Measurements from ENCODE around the gene FEN1.

The FEN1 gene

GRCh38 chr11:61817471-61818202 lies 24.9 kb downstream of the FEN1 start:
- Histone ChIP-seq H4K8ac (ENCODE audit: low read depth, low read length) (no peak overlapping the region), H2AK5ac (ENCODE audit: low read length) (no peak overlapping the region), H3K9ac (ENCODE audit: low read length) (peak overlapping the region; percentile 92), H3K4ac (ENCODE audit: low read depth, low read length) (peak overlapping the region; percentile 59), H2BK120ac (ENCODE audit: low read depth, low read length) (no peak overlapping the region), H3K23ac (ENCODE audit: low read length) (peak overlapping the region; percentile 82), H3K4me3 (ENCODE audit: low read length) (peak overlapping the region; percentile 64), H3K36me3 (ENCODE audit: control insufficient read depth, insufficient read depth, low read length) (peaks cover 3% of the 10 kb centered on the region), H2BK5ac (ENCODE audit: low read length) (no peak overlapping the region), H4K5ac (ENCODE audit: low read length) (no peak overlapping the region), H3K4me1 (ENCODE audit: control insufficient read depth, low read depth, low read length) (peaks cover 5% of the 10 kb centered on the region), H2BK15ac (replicated peaks; ENCODE audit: low read depth) (no peak overlapping the region), H3K79me2 (ENCODE audit: control insufficient read depth, insufficient read depth, low read length) (peaks cover 23% of the 10 kb centered on the region), H3K27ac (ENCODE audit: low read depth, low read length) (peak overlapping the region; percentile 85), H3K4me2 (ENCODE audit: low read length) (peak overlapping the region; percentile 81), H3K18ac (ENCODE audit: low read length) (peak overlapping the region; percentile 88), H3K79me1 (ENCODE audit: low read length) (peaks cover 10% of the 10 kb centered on the region), H3K27me3 (ENCODE audit: insufficient read depth, low read length, poor library complexity) (no peaks in the 10 kb centered on the region), H3K56ac (ENCODE audit: low read length) (peak overlapping the region; percentile 97)
- DNase-seq = peak; percentile 53
- whole genome bisulfite sequencing (ENCODE audit: extremely low coverage, insufficient coverage, low lambda C conversion rate) = no CpG with 5 or more reads among the region's 6 CpGs

GRCh38 chr11:61820174-61820573 lies 27.5 kb downstream of the FEN1 start:
- Histone ChIP-seq H3K9ac (ENCODE audit: low read length) (no peak overlapping the region), H2AK5ac (ENCODE audit: low read length) (no peak overlapping the region), H3K18ac (ENCODE audit: low read length) (no peak overlapping the region), H2BK15ac (replicated peaks; ENCODE audit: low read depth) (no peak overlapping the region), H3K4ac (ENCODE audit: low read depth, low read length) (no peak overlapping the region), H3K79me2 (ENCODE audit: control insufficient read depth, insufficient read depth, low read length) (peaks cover 20% of the 10 kb centered on the region), H2BK120ac (ENCODE audit: low read depth, low read length) (no peak overlapping the region), H3K23ac (ENCODE audit: low read length) (no peak overlapping the region), H3K36me3 (ENCODE audit: control insufficient read depth, insufficient read depth, low read length) (no peaks in the 10 kb centered on the region), H3K27me3 (ENCODE audit: insufficient read depth, low read length, poor library complexity) (no peaks in the 10 kb centered on the region), H2BK5ac (ENCODE audit: low read length) (no peak overlapping the region), H3K4me2 (ENCODE audit: low read length) (no peak overlapping the region), H3K4me1 (ENCODE audit: control insufficient read depth, low read depth, low read length) (no peaks in the 10 kb centered on the region), H3K56ac (ENCODE audit: low read length) (no peak overlapping the region), H4K8ac (ENCODE audit: low read depth, low read length) (no peak overlapping the region), H3K4me3 (ENCODE audit: low read length) (no peak overlapping the region), H4K5ac (ENCODE audit: low read length) (no peak overlapping the region), H3K79me1 (ENCODE audit: low read length) (peaks cover 2% of the 10 kb centered on the region), H3K27ac (ENCODE audit: low read depth, low read length) (no peak overlapping the region)
- WGBS (ENCODE audit: extremely low coverage, insufficient coverage, low lambda C conversion rate) = no CpG with 5 or more reads among the region's 2 CpGs
- no peak for DNase-seq

GRCh38 chr11:61826930-61827570 lies 34.3 kb downstream of the FEN1 start:
- H3K4ac ChIP-seq (ENCODE audit: low read depth, low read length) = peak overlapping the region; percentile 95
- H2AK5ac ChIP-seq (ENCODE audit: low read length) = peak overlapping the region; percentile 4
- no peaks in the 10 kb centered on the region for H3K27me3 ChIP-seq (ENCODE audit: insufficient read depth, low read length, poor library complexity)
- H3K18ac ChIP-seq (ENCODE audit: low read length) = peak overlapping the region; percentile 75
- no peak overlapping the region for H4K8ac ChIP-seq (ENCODE audit: low read depth, low read length)
- peaks cover 21% of the 10 kb centered on the region for H3K79me1 ChIP-seq (ENCODE audit: low read length)
- DNase-seq = no peak
- peak overlapping the region; percentile 8 for H4K5ac ChIP-seq (ENCODE audit: low read length)
- H3K4me2 ChIP-seq (ENCODE audit: low read length) = peak overlapping the region; percentile 66
- peak overlapping the region; percentile 100 for H3K9ac ChIP-seq (ENCODE audit: low read length)
- H3K36me3 ChIP-seq (ENCODE audit: control insufficient read depth, insufficient read depth, low read length) = no peaks in the 10 kb centered on the region
- H3K79me2 ChIP-seq (ENCODE audit: control insufficient read depth, insufficient read depth, low read length) = peaks cover 39% of the 10 kb centered on the region
- H2BK120ac ChIP-seq (ENCODE audit: low read depth, low read length) = peak overlapping the region; percentile 84
- no peak overlapping the region for H3K23ac ChIP-seq (ENCODE audit: low read length)
- peak overlapping the region; percentile 46 for H3K4me3 ChIP-seq (ENCODE audit: low read length)
- peak overlapping the region; percentile 47 for H2BK5ac ChIP-seq (ENCODE audit: low read length)
- peaks cover 24% of the 10 kb centered on the region for H3K4me1 ChIP-seq (ENCODE audit: control insufficient read depth, low read depth, low read length)
- H3K56ac ChIP-seq (ENCODE audit: low read length) = peak overlapping the region; percentile 100
- peak overlapping the region; percentile 93 for H3K27ac ChIP-seq (ENCODE audit: low read depth, low read length)
- H2BK15ac ChIP-seq (replicated peaks; ENCODE audit: low read depth) = no peak overlapping the region
- WGBS (ENCODE audit: extremely low coverage, insufficient coverage, low lambda C conversion rate) = no CpG with 5 or more reads among the region's 23 CpGs

GRCh38 chr11:61827571-61828378 lies 35.1 kb downstream of the FEN1 start, which contains the start of gene FADS2:
TSS of gene FADS2 (plus strand) at chr11:61828300. CDS start at chr11:61828391, 91 bp downstream.
- H2BK5ac ChIP-seq (ENCODE audit: low read length) = peak within 1 kb of the TSS; percentile 98
- peak within 1 kb of the TSS; percentile 93 for H3K27ac ChIP-seq (ENCODE audit: low read depth, low read length)
- H3K27me3 ChIP-seq (ENCODE audit: insufficient read depth, low read length, poor library complexity) = no peaks in the 10 kb centered on the region
- peaks cover 24% of the 10 kb centered on the region for H3K79me1 ChIP-seq (ENCODE audit: low read length)
- H3K18ac ChIP-seq (ENCODE audit: low read length) = peak within 1 kb of the TSS; percentile 83
- H3K4me2 ChIP-seq (ENCODE audit: low read length) = peak within 1 kb of the TSS; percentile 98
- peak within 1 kb of the TSS; percentile 98 for H3K4me3 ChIP-seq (ENCODE audit: low read length)
- peak within 1 kb of the TSS; percentile 100 for H3K56ac ChIP-seq (ENCODE audit: low read length)
- peak within 1 kb of the TSS; percentile 100 for H3K9ac ChIP-seq (ENCODE audit: low read length)
- peak within 1 kb of the TSS; percentile 96 for H3K4ac ChIP-seq (ENCODE audit: low read depth, low read length)
- no peak within 1 kb of the TSS for H2BK15ac ChIP-seq (replicated peaks; ENCODE audit: low read depth)
- peaks cover 24% of the 10 kb centered on the region for H3K4me1 ChIP-seq (ENCODE audit: control insufficient read depth, low read depth, low read length)
- peak; percentile 98 for DNase-seq
- no CpG with 5 or more reads among the region's 83 CpGs for WGBS (ENCODE audit: extremely low coverage, insufficient coverage, low lambda C conversion rate)
- H4K8ac ChIP-seq (ENCODE audit: low read depth, low read length) = peak within 1 kb of the TSS; percentile 7
- no peaks in the 10 kb centered on the region for H3K36me3 ChIP-seq (ENCODE audit: control insufficient read depth, insufficient read depth, low read length)
- peak within 1 kb of the TSS; percentile 8 for H4K5ac ChIP-seq (ENCODE audit: low read length)
- H3K23ac ChIP-seq (ENCODE audit: low read length) = peak within 1 kb of the TSS; percentile 97
- peaks cover 46% of the 10 kb centered on the region for H3K79me2 ChIP-seq (ENCODE audit: control insufficient read depth, insufficient read depth, low read length)
- peak within 1 kb of the TSS; percentile 84 for H2BK120ac ChIP-seq (ENCODE audit: low read depth, low read length)
- peak within 1 kb of the TSS; percentile 78 for H2AK5ac ChIP-seq (ENCODE audit: low read length)

- no peak overlapping the region for H4K5ac ChIP-seq (ENCODE audit: low read length)
- H2BK5ac ChIP-seq (ENCODE audit: low read length) = peak overlapping the region; percentile 98
- no peak overlapping the region for H2BK120ac ChIP-seq (ENCODE audit: low read depth, low read length)
- H3K4me2 ChIP-seq (ENCODE audit: low read length) = peak overlapping the region; percentile 98
- DNase-seq = no peak
- peak overlapping the region; percentile 96 for H3K4ac ChIP-seq (ENCODE audit: low read depth, low read length)
- H3K4me3 ChIP-seq (ENCODE audit: low read length) = peak overlapping the region; percentile 98
- H3K4me1 ChIP-seq (ENCODE audit: control insufficient read depth, low read depth, low read length) = peaks cover 24% of the 10 kb centered on the region
- no peaks in the 10 kb centered on the region for H3K36me3 ChIP-seq (ENCODE audit: control insufficient read depth, insufficient read depth, low read length)
- H3K23ac ChIP-seq (ENCODE audit: low read length) = peak overlapping the region; percentile 97
- peak overlapping the region; percentile 100 for H3K56ac ChIP-seq (ENCODE audit: low read length)
- H3K9ac ChIP-seq (ENCODE audit: low read length) = peak overlapping the region; percentile 100
- peaks cover 51% of the 10 kb centered on the region for H3K79me2 ChIP-seq (ENCODE audit: control insufficient read depth, insufficient read depth, low read length)
- peak overlapping the region; percentile 93 for H3K27ac ChIP-seq (ENCODE audit: low read depth, low read length)
- H3K79me1 ChIP-seq (ENCODE audit: low read length) = peaks cover 21% of the 10 kb centered on the region
- peak overlapping the region; percentile 7 for H4K8ac ChIP-seq (ENCODE audit: low read depth, low read length)
- peak overlapping the region; percentile 83 for H3K18ac ChIP-seq (ENCODE audit: low read length)
- H3K27me3 ChIP-seq (ENCODE audit: insufficient read depth, low read length, poor library complexity) = no peaks in the 10 kb centered on the region
- no peak overlapping the region for H2BK15ac ChIP-seq (replicated peaks; ENCODE audit: low read depth)
- H2AK5ac ChIP-seq (ENCODE audit: low read length) = peak overlapping the region; percentile 78
- no CpG with 5 or more reads among the region's 16 CpGs for WGBS (ENCODE audit: extremely low coverage, insufficient coverage, low lambda C conversion rate)
Observed at GRCh38 chr11:61828379-61828628, 35.6 kb downstream of the FEN1 start.

All from mesendoderm (in vitro differentiated cells).